Trophoblast cell (in vitro differentiated cells and primary cell): ENCODE results near the gene FBXO31.

Source experiments
- DNase-seq, 2 donors: peaks; one replicate each; pipeline ENCODE4 v3.0.0-alpha.2; 2016
- H2AFZ ChIP-seq: 2 replicates; pipeline ENCODE4 v1.6.1; 2013; ENCODE audit warnings: low read length, moderate library complexity, mild to moderate bottlenecking; ENCODE audit not compliant: insufficient read depth, poor library complexity
- H2AK5ac ChIP-seq: 2 replicates; pipeline ENCODE4 v1.6.1; 2013; ENCODE audit warnings: mild to moderate bottlenecking, low read length
- H2BK120ac ChIP-seq: 2 replicates; pipeline ENCODE4 v1.6.1; 2013; ENCODE audit warnings: low read length, mild to moderate bottlenecking, moderate library complexity; ENCODE audit not compliant: insufficient read depth, poor library complexity
- H2BK12ac ChIP-seq: 2 replicates; pipeline ENCODE4 v1.6.1; 2013; ENCODE audit warnings: mild to moderate bottlenecking, low read length, moderate library complexity
- H2BK5ac ChIP-seq: 2 replicates; pipeline ENCODE4 v1.6.1; 2013; ENCODE audit warnings: low read length, low read depth, moderate library complexity, mild to moderate bottlenecking; ENCODE audit not compliant: poor library complexity
- H3K14ac ChIP-seq: 2 replicates; pipeline ENCODE4 v1.6.1; 2013; ENCODE audit warnings: mild to moderate bottlenecking, low read length
- H3K18ac ChIP-seq: 2 replicates; pipeline ENCODE4 v1.6.1; 2013; ENCODE audit warnings: mild to moderate bottlenecking, low read length
- H3K23ac ChIP-seq: 2 replicates; pipeline ENCODE4 v1.6.1; 2013; ENCODE audit warnings: low read length
- H3K27ac ChIP-seq: 2 replicates; pipeline ENCODE4 v1.5.1; 2013; ENCODE audit warnings: low read depth, mild to moderate bottlenecking, inconsistent platforms, low read length, moderate library complexity
- H3K27me3 ChIP-seq: 2 replicates; pipeline ENCODE4 v1.6.1; 2013; ENCODE audit warnings: inconsistent platforms, mild to moderate bottlenecking, low read length, moderate library complexity; ENCODE audit not compliant: insufficient read depth
- H3K36me3 ChIP-seq, 2 experiments: 1 replicate in 1 of 2; 2 replicates in 1 of 2; pipeline ENCODE4 v1.6.1; 2013; ENCODE audit warnings: low read length in 2 of 2, mild to moderate bottlenecking in 2 of 2, moderate library complexity in 1 of 2; ENCODE audit not compliant: insufficient read depth in 2 of 2, control insufficient read depth in 1 of 2
- H3K4ac ChIP-seq: 2 replicates; pipeline ENCODE4 v1.6.1; 2013; ENCODE audit warnings: low read depth, mild to moderate bottlenecking, low read length, moderate library complexity
- H3K4me1 ChIP-seq, 2 experiments: 1 replicate in 1 of 2; 2 replicates in 1 of 2; pipeline ENCODE4 v1.6.1; 2013; ENCODE audit warnings: low read length in 2 of 2, mild to moderate bottlenecking in 2 of 2, moderate library complexity in 1 of 2; ENCODE audit not compliant: insufficient read depth in 2 of 2, control insufficient read depth in 1 of 2
- H3K4me2 ChIP-seq: 2 replicates; pipeline ENCODE4 v1.6.1; 2013; ENCODE audit warnings: inconsistent platforms, mild to moderate bottlenecking, low read length, moderate library complexity
- H3K4me3 ChIP-seq: 2 replicates; pipeline ENCODE4 v1.5.1; 2013; ENCODE audit warnings: mild to moderate bottlenecking, low read depth, low read length, inconsistent platforms
- H3K79me1 ChIP-seq: one replicate; pipeline ENCODE4 v1.6.1; 2013; ENCODE audit warnings: low read length
- H3K79me2 ChIP-seq: 2 replicates; pipeline ENCODE4 v1.6.1; 2013; ENCODE audit warnings: low read length, mild to moderate bottlenecking; ENCODE audit not compliant: control insufficient read depth, insufficient read depth, poor library complexity
- H3K9ac ChIP-seq: 2 replicates; pipeline ENCODE4 v1.6.1; 2013; ENCODE audit warnings: mild to moderate bottlenecking, low read length
- H3K9me3 ChIP-seq: 2 replicates; pipeline ENCODE4 v1.6.1; 2013; ENCODE audit warnings: low read depth, mild to moderate bottlenecking, control low read depth, inconsistent platforms, low read length; ENCODE audit not compliant: insufficient read depth
- H4K12ac ChIP-seq: 2 replicates; pipeline ENCODE4 v1.6.1; 2013; ENCODE audit warnings: low read depth, mild to moderate bottlenecking, low read length, moderate library complexity
- H4K8ac ChIP-seq: 2 replicates; pipeline ENCODE4 v1.6.1; 2013; ENCODE audit warnings: low read depth, mild to moderate bottlenecking, low read length, moderate library complexity
- H4K91ac ChIP-seq: one replicate; pipeline ENCODE4 v1.6.1; 2013; ENCODE audit warnings: low read depth, mild to moderate bottlenecking, low read length, moderate library complexity
- WGBS: extraction: QIAGEN DNeasy Blood & Tissue Kit; methylation state at CpG from one replicate; pipeline ENCODE4 v1.1.7; 2013; ENCODE audit warnings: missing lambda C conversion rate; ENCODE audit not compliant: insufficient read length, insufficient coverage; ENCODE audit errors: extremely low coverage; 5-methylcytosine and 5-hydroxymethylcytosine counted together

FBXO31 gene

GRCh38 chr16:87331241-87331801 lies 52.3 kb downstream of the FBXO31 start:
- Histone ChIP-seq H4K12ac (no peak overlapping the region), H3K4me3 (no peak overlapping the region), H4K8ac (no peak overlapping the region), H3K18ac (no peak overlapping the region), H3K79me1 (no peaks in the 10 kb centered on the region), H2AK5ac (no peak overlapping the region), H3K23ac (no peak overlapping the region), H3K9me3 (peaks cover 2% of the 10 kb centered on the region), H2BK5ac (no peak overlapping the region), H3K4me1 (no peaks in the 10 kb centered on the region), H2BK12ac (no peak overlapping the region), H3K27ac (no peak overlapping the region), H3K27me3 (no peaks in the 10 kb centered on the region), H3K79me2 (no peaks in the 10 kb centered on the region), H3K4ac (no peak overlapping the region), H3K4me2 (no peak overlapping the region), H3K36me3 (peaks cover 47 to 52% of the 10 kb centered on the region in 2 experiments), H4K91ac (no peak overlapping the region), H3K14ac (no peak overlapping the region), H2BK120ac (no peak overlapping the region), H3K9ac (no peak overlapping the region), H2AFZ (no peak overlapping the region)
- WGBS, result no CpG with 5 or more reads among the region's 31 CpGs
- DNase-seq, result no peak

- H3K27me3 ChIP-seq, result no peaks in the 10 kb centered on the region
- no peak overlapping the region for H3K27ac ChIP-seq
- no peak overlapping the region for H2AK5ac ChIP-seq
- no peak overlapping the region for H3K9ac ChIP-seq
- no peak overlapping the region for H3K14ac ChIP-seq
- no peak overlapping the region for H4K91ac ChIP-seq
- H2BK12ac ChIP-seq, result no peak overlapping the region
- no CpG with 5 or more reads among the region's 15 CpGs for WGBS
- H4K12ac ChIP-seq, result no peak overlapping the region
- no peak overlapping the region for H4K8ac ChIP-seq
- peaks cover 44 to 48% of the 10 kb centered on the region in 2 experiments for H3K36me3 ChIP-seq
- H3K4me2 ChIP-seq, result no peak overlapping the region
- H2AFZ ChIP-seq, result no peak overlapping the region
- H3K18ac ChIP-seq, result no peak overlapping the region
- no peaks in the 10 kb centered on the region for H3K79me1 ChIP-seq
- no peaks in the 10 kb centered on the region for H3K4me1 ChIP-seq
- no peaks in the 10 kb centered on the region for H3K79me2 ChIP-seq
- H3K9me3 ChIP-seq, result peaks cover 2% of the 10 kb centered on the region
- H3K4ac ChIP-seq, result no peak overlapping the region
- H3K23ac ChIP-seq, result no peak overlapping the region
- no peak overlapping the region for H2BK120ac ChIP-seq
- no peak for DNase-seq
- no peak overlapping the region for H2BK5ac ChIP-seq
- no peak overlapping the region for H3K4me3 ChIP-seq
Observed at GRCh38 chr16:87330646-87331045, 52.9 kb downstream of the FBXO31 start.

GRCh38 chr16:87330257-87330624 lies 53.3 kb downstream of the FBXO31 start:
- Histone ChIP-seq H2BK5ac (no peak overlapping the region), H3K79me1 (no peaks in the 10 kb centered on the region), H2BK120ac (no peak overlapping the region), H3K9ac (no peak overlapping the region), H3K14ac (no peak overlapping the region), H4K91ac (no peak overlapping the region), H3K23ac (no peak overlapping the region), H3K4me1 (no peaks in the 10 kb centered on the region), H2BK12ac (no peak overlapping the region), H3K27me3 (no peaks in the 10 kb centered on the region), H3K4me3 (no peak overlapping the region), H3K4me2 (no peak overlapping the region), H4K12ac (no peak overlapping the region), H3K27ac (no peak overlapping the region), H3K79me2 (no peaks in the 10 kb centered on the region), H3K9me3 (peaks cover 2% of the 10 kb centered on the region), H3K4ac (no peak overlapping the region), H3K18ac (no peak overlapping the region), H4K8ac (no peak overlapping the region), H3K36me3 (peaks cover 42 to 44% of the 10 kb centered on the region in 2 experiments), H2AFZ (no peak overlapping the region), H2AK5ac (no peak overlapping the region)
- no peak for DNase-seq
- WGBS, result no CpG with 5 or more reads among the region's 11 CpGs

GRCh38 chr16:87329436-87330256 lies 53.9 kb downstream of the FBXO31 start:
- Histone ChIP-seq H2AK5ac (no peak overlapping the region), H2BK12ac (no peak overlapping the region), H3K18ac (no peak overlapping the region), H2BK120ac (no peak overlapping the region), H3K27me3 (no peaks in the 10 kb centered on the region), H3K14ac (no peak overlapping the region), H3K23ac (no peak overlapping the region), H3K27ac (no peak overlapping the region), H2BK5ac (no peak overlapping the region), H3K79me2 (no peaks in the 10 kb centered on the region), H2AFZ (no peak overlapping the region), H3K9me3 (peaks cover 2% of the 10 kb centered on the region), H4K12ac (no peak overlapping the region), H3K79me1 (no peaks in the 10 kb centered on the region), H3K4me2 (no peak overlapping the region), H3K4me1 (no peaks in the 10 kb centered on the region), H3K36me3 (peaks cover 36 to 38% of the 10 kb centered on the region in 2 experiments), H4K8ac (no peak overlapping the region), H3K4me3 (no peak overlapping the region), H3K4ac (no peak overlapping the region), H3K9ac (no peak overlapping the region), H4K91ac (no peak overlapping the region)
- no CpG with 5 or more reads among the region's 20 CpGs for WGBS
- no peak for DNase-seq
